Body of pancreas (tissue), 4 donors: ENCODE measurements around the gene MARK1.

Experiments
- CTCF ChIP-seq, 7 experiments: fragments of 450-650 bp in 4 of 7; fragments of 200-600 bp in 3 of 7; sonication (generic) in 3 of 7; IDR thresholded peaks; one replicate each; pipeline ENCODE4 v1.5.1; 2016 to 2019; ENCODE audit warnings: antibody characterized with exemption in 7 of 7
- POLR2A ChIP-seq, 3 donors: fragments of 450-650 bp; IDR thresholded peaks; one replicate each; pipeline ENCODE4 v1.6.1; 2016; ENCODE audit warnings: antibody characterized with exemption in 3 of 3, mild to moderate bottlenecking in 2 of 3

GRCh38 chr1:220491891-220492290 lies 36.0 kb upstream of the MARK1 start:
- TF ChIP-seq CTCF (IDR thresholded peaks at IDR 0.05) (no peak), POLR2A (IDR thresholded peaks at IDR 0.05) (no peak)
